CD4-positive, alpha-beta T cell (primary cell): Measurements from ENCODE around the gene TOX3. TPM values are rescaled to one million over a fixed set of nuclear protein-coding genes. Genes with fewer than 3 reads are reported as not detected.

ENCODE experiments used
- ATAC-seq: fragments of 200-7000 bp; cut with Tn5 transposase; one replicate; pipeline ENCODE4 v1.10.0; 2022; ENCODE audit warnings: mild to moderate bottlenecking; ENCODE audit not compliant: poor library complexity
- CTCF ChIA-PET: fragments of 350-600 bp; sonication (Branson Sonifier 250); formaldehyde crosslinking; loops from one replicate; lab custom pipeline; 2021; ENCODE audit warnings: antibody characterized with exemption, inconsistent platforms; lab: Charles Lee
- POLR2A ChIA-PET: fragments of 350-600 bp; sonication (Branson Sonifier 250); formaldehyde crosslinking; loops from one replicate; lab custom pipeline; 2021; ENCODE audit warnings: antibody characterized with exemption, inconsistent platforms; lab: Charles Lee
- DNase-seq, 14 experiments: peaks; one replicate each; pipeline ENCODE4 v3.0.0-alpha.2; 2013 to 2020; ENCODE audit warnings: mixed read lengths in 2 of 14
- H3K27ac ChIP-seq, 2 donors: one replicate each; pipeline versions ENCODE4 v1.5.1 to v1.7.0; 2013; ENCODE audit warnings: low read length in 2 of 2, low read depth in 1 of 2, mild to moderate bottlenecking in 1 of 2
- H3K27me3 ChIP-seq, 2 experiments: 1 replicate in 1 of 2; 2 replicates in 1 of 2; pipeline versions ENCODE4 v1.6.1 to v1.7.0; 2013; ENCODE audit warnings: low read length in 2 of 2, control low read depth in 1 of 2, mild to moderate bottlenecking in 1 of 2, moderate library complexity in 1 of 2; ENCODE audit not compliant: insufficient read depth in 2 of 2, control insufficient read depth in 1 of 2
- H3K36me3 ChIP-seq: one replicate; pipeline ENCODE4 v1.6.1; 2013; ENCODE audit warnings: low read length, control low read depth; ENCODE audit not compliant: insufficient read depth
- H3K4me1 ChIP-seq: one replicate; pipeline ENCODE4 v1.6.1; 2013; ENCODE audit warnings: low read length, control low read depth; ENCODE audit not compliant: insufficient read depth
- H3K4me3 ChIP-seq: one replicate; pipeline ENCODE4 v1.5.1; 2013; ENCODE audit warnings: mild to moderate bottlenecking, low read length, moderate library complexity
- H3K9me3 ChIP-seq, 2 experiments: 1 replicate in 1 of 2; 2 replicates in 1 of 2; pipeline versions ENCODE4 v1.6.1 to v1.7.0; 2013; ENCODE audit warnings: low read length in 2 of 2, mild to moderate bottlenecking in 2 of 2, control low read depth in 1 of 2, moderate library complexity in 1 of 2; ENCODE audit not compliant: control insufficient read depth in 1 of 2, insufficient read depth in 1 of 2
- H3K27ac Mint-ChIP-seq: one replicate; pipeline ENCODE4 v1.8.0; 2020; ENCODE audit warnings: mixed read lengths
- H3K27me3 Mint-ChIP-seq: one replicate; pipeline ENCODE4 v1.8.0; 2021; ENCODE audit warnings: mixed read lengths
- H3K36me3 Mint-ChIP-seq: one replicate; pipeline ENCODE4 v1.8.0; 2021; ENCODE audit warnings: low read depth, mixed read lengths
- H3K4me1 Mint-ChIP-seq: one replicate; pipeline ENCODE4 v1.8.0; 2021; ENCODE audit warnings: low read depth, mixed read lengths
- H3K4me3 Mint-ChIP-seq: one replicate; pipeline ENCODE4 v1.8.0; 2020; ENCODE audit warnings: mild to moderate bottlenecking, mixed read lengths
- H3K9me3 Mint-ChIP-seq: one replicate; pipeline ENCODE4 v1.8.0; 2020; ENCODE audit warnings: mixed read lengths
- CTCF ChIP-seq: fragments of 200-600 bp; IDR thresholded peaks from one replicate; pipeline ENCODE4 v1.8.0; 2022; ENCODE audit warnings: antibody characterized with exemption, mild to moderate bottlenecking
- intact Hi-C, 2 experiments: fragments of 100-400 bp; cut with DNase I in 1 of 2; cut with micrococcal nuclease in 1 of 2; formaldehyde crosslinking; loops; one replicate each; pipeline versions ENCODE4 v1.15.1 to v1.9.0; 2023 to 2025; cut with DNase I, micrococcal nuclease
- total RNA-seq, 174 experiments: library from RNA in 2 of 174; stranded (reverse) in 2 of 174; gene quantifications; one replicate each; pipeline ENCODE4 v1.2.3 and lab custom pipeline; 2021 to 2026

Gene TOX3
- total RNA-seq, 2 experiments from 2014 or later, result not detected

GRCh38 chr16:52555572-52555971, 8.6 kb upstream of the TOX3 start:
- ATAC-seq, result no peak
- Mint-ChIP-seq H3K27me3 (peaks cover 22% of the 10 kb centered on the region), H3K27ac (no peak overlapping the region), H3K4me1 (no peaks in the 10 kb centered on the region), H3K9me3 (peaks cover 16% of the 10 kb centered on the region), H3K4me3 (no peak overlapping the region), H3K36me3 (no peaks in the 10 kb centered on the region)
- intact Hi-C loops, result no loop called here
- Histone ChIP-seq H3K9me3 (no peaks in the 10 kb centered on the region), H3K27ac (no peak overlapping the region), H3K36me3 (no peaks in the 10 kb centered on the region), H3K4me1 (no peaks in the 10 kb centered on the region), H3K4me3 (no peak overlapping the region), H3K27me3 (no peaks in the 10 kb centered on the region)
- POLR2A ChIA-PET, result no interaction called here
- no peak for DNase-seq
- CTCF ChIA-PET, result no interaction called here
- no peak for TF ChIP-seq CTCF

GRCh38 chr16:52554334-52554733, 7.4 kb upstream of the TOX3 start:
- Histone ChIP-seq H3K4me1 (no peaks in the 10 kb centered on the region), H3K36me3 (no peaks in the 10 kb centered on the region), H3K27ac (no peak overlapping the region), H3K4me3 (no peak overlapping the region), H3K9me3 (no peaks in the 10 kb centered on the region), H3K27me3 (no peaks in the 10 kb centered on the region)
- Mint-ChIP-seq H3K9me3 (peaks cover 16% of the 10 kb centered on the region), H3K27ac (no peak overlapping the region), H3K27me3 (peaks cover 34% of the 10 kb centered on the region), H3K4me3 (no peak overlapping the region), H3K36me3 (no peaks in the 10 kb centered on the region), H3K4me1 (no peaks in the 10 kb centered on the region)
- CTCF ChIA-PET, result no interaction called here
- DNase-seq (no peak), ATAC-seq (no peak)
- intact Hi-C loops, result no loop called here
- POLR2A ChIA-PET, result no interaction called here
- no peak for TF ChIP-seq CTCF

GRCh38 chr16:52553322-52553721, 6.4 kb upstream of the TOX3 start:
- POLR2A ChIA-PET, result no interaction called here
- Histone ChIP-seq H3K27me3 (peaks cover under 1 to 7% of the 10 kb centered on the region in 2 experiments), H3K4me1 (no peaks in the 10 kb centered on the region), H3K36me3 (no peaks in the 10 kb centered on the region), H3K4me3 (no peak overlapping the region), H3K9me3 (no peaks in the 10 kb centered on the region), H3K27ac (no peak overlapping the region)
- TF ChIP-seq CTCF, result no peak
- intact Hi-C loops, result no loop called here
- DNase-seq, result no peak
- Mint-ChIP-seq H3K4me1 (no peaks in the 10 kb centered on the region), H3K4me3 (no peak overlapping the region), H3K27ac (no peak overlapping the region), H3K27me3 (peaks cover 36% of the 10 kb centered on the region), H3K9me3 (peaks cover 13% of the 10 kb centered on the region), H3K36me3 (no peaks in the 10 kb centered on the region)
- ATAC-seq, result no peak
- CTCF ChIA-PET, result no interaction called here
